Measurements from ENCODE around the gene SELE. TPM values are rescaled to one million over a fixed set of nuclear protein-coding genes. Genes with fewer than 3 reads are reported as not detected.

The SELE gene
- total and polyA plus RNA-seq, 2 of the 8 experiments (the other 6 are each of a cell fraction or from before 2014, with no cell fraction given) = not detected

DNA sequence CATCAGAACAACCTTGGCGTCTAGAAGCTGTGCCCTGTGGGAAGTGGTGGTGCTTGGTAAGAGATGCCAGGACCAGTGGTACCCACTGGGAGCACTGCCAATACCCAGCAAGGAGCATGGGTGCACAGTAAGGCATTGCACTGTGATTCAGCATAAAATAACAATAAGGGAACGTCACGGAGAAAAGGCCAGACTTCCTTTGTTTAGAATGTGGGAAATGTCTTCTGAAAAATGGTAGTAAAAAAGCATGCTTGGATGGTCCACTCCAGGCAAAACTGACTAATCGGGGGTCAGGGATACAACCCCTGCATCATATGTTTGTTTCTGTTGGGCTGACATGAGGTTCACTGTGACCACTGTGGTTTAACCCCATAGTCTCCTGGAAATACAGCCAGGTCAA, 46.1 kb upstream of the SELE start:
- no peak for TF ChIP-seq BRCA1 (IDR thresholded peaks at IDR 0.05; ENCODE audit: low read depth, low read length)
- TF ChIP-seq GTF2F1 (IDR thresholded peaks at IDR 0.05; ENCODE audit: borderline replicate concordance, low read depth, low read length) = no peak
- TF ChIP-seq SP2 (IDR thresholded peaks at IDR 0.05; ENCODE audit: low read length) = no peak
- no peak for TF ChIP-seq SIRT6 (IDR thresholded peaks at IDR 0.05; ENCODE audit: low read length)
- TF ChIP-seq EP300 (IDR thresholded peaks at IDR 0.05; ENCODE audit: borderline replicate concordance in 1 of 2, low read depth in 2 of 2, low read length in 2 of 2) = no peak
- TF ChIP-seq JUND (IDR thresholded peaks at IDR 0.05; ENCODE audit: low read length) = no peak
- TF ChIP-seq EZH2 (IDR thresholded peaks at IDR 0.05; ENCODE audit: low read depth, low read length, severe bottlenecking) = no peak
- TF ChIP-seq RAD21 (IDR thresholded peaks at IDR 0.05 in 1 of 2, conservative IDR thresholded peaks at IDR 0.05 in 1 of 2; ENCODE audit: low read depth in 2 of 2, low read length in 2 of 2) = no peak
- no peak for TF ChIP-seq RNF2 (IDR thresholded peaks at IDR 0.05; ENCODE audit: borderline replicate concordance, low read depth, low read length, missing control alignments, poor library complexity, severe bottlenecking)
- TF ChIP-seq RBBP5 (IDR thresholded peaks at IDR 0.05; ENCODE audit: borderline replicate concordance, low read depth, low read length) = no peak
- no peak for TF ChIP-seq PHF8 (conservative IDR thresholded peaks at IDR 0.05; ENCODE audit: low read depth, low read length)
- no peak for TF ChIP-seq HDAC6 (IDR thresholded peaks at IDR 0.05; ENCODE audit: low read depth, low read length)
- CTCF ChIA-PET (ENCODE audit: partially characterized antibody) = interaction anchor here (0.6 kb wide), 1 partner anchor 1393 kb away, joined by 3 read pairs; no protein-coding TSS in a partner anchor

More for the DNA sequence above, 46.1 kb upstream of the SELE start:
- POLR2A ChIA-PET (ENCODE audit: partially characterized antibody) = interaction anchor here (1.0 kb wide), 1 partner anchor 15 kb away, joined by 5 read pairs; the partner anchor contains the start of gene METTL18
- Histone ChIP-seq H3K4ac (replicated peaks; ENCODE audit: insufficient read length, low read depth, low read length) (no peak overlapping the region), H3K27ac (ENCODE audit: low read depth, low read length) (no peak overlapping the region), H3K79me1 (ENCODE audit: low read depth, low read length) (no peaks in the 10 kb centered on the region), H3K14ac (ENCODE audit: insufficient read length) (no peak overlapping the region), H2BK120ac (replicated peaks; ENCODE audit: low read depth, low read length) (peak overlapping the region; percentile 90), H3K9ac (replicated peaks in 1 of 4; ENCODE audit: extremely low read depth in 1 of 4, low read depth in 3 of 4, low read length in 3 of 4) (no peak overlapping the region), H4K8ac (ENCODE audit: extremely low read depth, insufficient read depth, low read length) (no peak overlapping the region), H2BK5ac (ENCODE audit: low read depth, low read length) (no peak overlapping the region), H4K5ac (ENCODE audit: insufficient read length, low read depth, low read length) (peak overlapping the region; percentile 68), H3K36me3 (ENCODE audit: control insufficient read depth in 2 of 4, insufficient read depth in 4 of 4, low read length in 3 of 4) (no peaks in the 10 kb centered on the region), H3K23ac (ENCODE audit: insufficient read length) (no peak overlapping the region), H3K23me2 (ENCODE audit: low read depth, low read length) (no peaks in the 10 kb centered on the region), H4K91ac (replicated peaks; ENCODE audit: insufficient read length, low read length) (no peak overlapping the region), H3K4me2 (ENCODE audit: insufficient read depth in 1 of 2, low read depth in 2 of 2, low read length in 2 of 2) (no peak overlapping the region), H3K56ac (replicated peaks; ENCODE audit: insufficient read length, low read depth, low read length) (no peak overlapping the region), H2AK5ac (ENCODE audit: low read depth, low read length) (0 out of 2 replicates have a peak overlapping the region, but pooled peaks have one; percentile 5), H3K4me3 (ENCODE audit: extremely low read depth in 1 of 4, insufficient read depth in 2 of 4, low read depth in 3 of 4, low read length in 4 of 4) (no peak overlapping the region), H2AFZ (ENCODE audit: low read length) (peak overlapping the region; percentile 36; the same call in 1 of the 2 replicates), H2BK15ac (ENCODE audit: low read length) (peak overlapping the region; percentile 24; the same call in 1 of the 2 replicates), H3K27me3 (replicated peaks in 1 of 4; ENCODE audit: control insufficient read depth in 3 of 4, extremely low read depth in 1 of 4, insufficient read depth in 3 of 4, low read length in 3 of 4) (no peaks in the 10 kb centered on the region), H3K18ac (ENCODE audit: extremely low read depth, low read length) (no peak overlapping the region; the same call in 1 of the 2 replicates), H2BK12ac (ENCODE audit: low read depth, low read length) (peak overlapping the region; percentile 32), H3K9me3 (ENCODE audit: insufficient read depth in 2 of 2, low read depth in 1 of 2, low read length in 1 of 2) (no peaks in the 10 kb centered on the region), H2BK20ac (ENCODE audit: low read length) (peak overlapping the region; percentile 24; the same call in 1 of the 2 replicates), H4K20me1 (replicated peaks in 1 of 2; ENCODE audit: control insufficient read depth in 1 of 2, insufficient read depth in 2 of 2, low read length in 2 of 2) (no peaks in the 10 kb centered on the region), H3K79me2 (ENCODE audit: control insufficient read depth in 1 of 2, insufficient read depth in 2 of 2, low read length in 2 of 2) (no peaks in the 10 kb centered on the region), H3K4me1 (replicated peaks in 1 of 4; ENCODE audit: control insufficient read depth in 3 of 4, insufficient read depth in 4 of 4, low read length in 3 of 4) (peaks cover 0 to 19% (median 8%) of the 10 kb centered on the region in 4 experiments; a peak in 5 of 7 replicates)
- DNase-seq (ENCODE audit: low read depth in 1 of 2, low spot score in 2 of 2) (no peak), FAIRE-seq (no peak)
- 86% methylated on average over 4 of the region's 4 CpGs; no CpG with 5 or more reads in 1 of the 2 experiments for WGBS, 2 experiments (ENCODE audit: extremely low coverage in 1 of 2, insufficient coverage in 1 of 2, insufficient read length in 1 of 2, insufficient replicate concordance in 2 of 2, low coverage in 1 of 2, low lambda C conversion rate in 2 of 2, missing lambda C conversion rate in 1 of 2)
